HG03196 (cell line): Measurements from ENCODE around the gene ADAMTS17.

Experiments
- ATAC-seq: cut with Tn5 transposase; IDR thresholded peaks from one replicate; pipeline ENCODE4 v1.9.1; 2021; ENCODE audit not compliant: unreplicated experiment

ADAMTS17 gene

GRCh38 chr15:99962006-99962561 is 379.7 kb downstream of the ADAMTS17 start:
- ATAC-seq: no peak

GRCh38 chr15:99961011-99961441 is 380.7 kb downstream of the ADAMTS17 start:
- ATAC-seq: no peak

GRCh38 chr15:99959326-99959725 is 382.4 kb downstream of the ADAMTS17 start:
- ATAC-seq: no peak

DNA sequence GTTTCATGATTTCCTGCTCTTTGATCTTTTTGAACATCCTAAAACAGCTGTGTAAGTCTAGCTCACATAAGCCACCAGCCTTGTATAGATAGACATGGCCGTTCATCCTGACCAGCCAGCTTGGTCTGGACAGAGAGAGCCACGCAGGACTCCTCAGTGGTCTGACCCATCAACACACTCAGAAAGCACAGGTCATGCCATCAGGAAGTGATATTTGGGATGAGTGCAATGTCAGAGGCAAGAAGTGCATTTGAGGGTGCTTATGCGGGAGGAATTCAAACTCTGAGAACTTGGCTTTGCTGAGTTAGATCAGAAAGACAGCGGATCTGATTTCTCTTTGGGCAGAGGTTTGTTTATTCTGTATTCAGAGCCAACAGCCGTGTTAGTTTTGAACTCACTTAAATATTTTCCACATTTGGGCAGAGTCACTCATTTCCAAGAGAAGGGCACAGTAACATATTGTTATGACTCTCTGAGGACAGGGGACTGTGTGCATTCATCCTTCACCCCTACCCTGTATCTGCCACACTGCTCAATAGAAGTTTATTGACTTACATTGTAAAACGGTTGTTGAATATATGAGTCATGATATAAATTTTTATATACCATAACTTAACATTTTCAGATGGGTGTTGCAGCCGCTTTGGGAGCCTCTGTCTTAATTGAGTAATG is 383.2 kb downstream of the ADAMTS17 start:
- ATAC-seq: no peak

DNA sequence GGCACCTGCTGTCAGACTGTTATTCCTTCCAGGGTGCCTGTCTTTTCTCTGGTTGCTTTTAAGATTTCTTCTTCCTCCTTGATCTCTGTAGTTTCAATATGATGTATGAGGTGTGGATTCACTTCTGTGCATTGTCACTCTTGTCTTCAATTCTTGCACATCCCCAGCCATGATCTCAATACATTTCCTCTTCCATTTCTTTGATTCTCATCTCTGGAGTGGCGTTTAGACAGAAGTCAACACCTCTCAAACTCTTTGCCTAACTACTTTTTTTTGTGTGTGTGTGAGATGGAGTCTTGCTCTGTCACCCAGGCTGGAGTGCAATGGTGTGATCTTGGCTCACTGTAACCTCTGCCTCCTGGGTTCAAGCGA is 384.1 kb downstream of the ADAMTS17 start:
- no peak for ATAC-seq

DNA sequence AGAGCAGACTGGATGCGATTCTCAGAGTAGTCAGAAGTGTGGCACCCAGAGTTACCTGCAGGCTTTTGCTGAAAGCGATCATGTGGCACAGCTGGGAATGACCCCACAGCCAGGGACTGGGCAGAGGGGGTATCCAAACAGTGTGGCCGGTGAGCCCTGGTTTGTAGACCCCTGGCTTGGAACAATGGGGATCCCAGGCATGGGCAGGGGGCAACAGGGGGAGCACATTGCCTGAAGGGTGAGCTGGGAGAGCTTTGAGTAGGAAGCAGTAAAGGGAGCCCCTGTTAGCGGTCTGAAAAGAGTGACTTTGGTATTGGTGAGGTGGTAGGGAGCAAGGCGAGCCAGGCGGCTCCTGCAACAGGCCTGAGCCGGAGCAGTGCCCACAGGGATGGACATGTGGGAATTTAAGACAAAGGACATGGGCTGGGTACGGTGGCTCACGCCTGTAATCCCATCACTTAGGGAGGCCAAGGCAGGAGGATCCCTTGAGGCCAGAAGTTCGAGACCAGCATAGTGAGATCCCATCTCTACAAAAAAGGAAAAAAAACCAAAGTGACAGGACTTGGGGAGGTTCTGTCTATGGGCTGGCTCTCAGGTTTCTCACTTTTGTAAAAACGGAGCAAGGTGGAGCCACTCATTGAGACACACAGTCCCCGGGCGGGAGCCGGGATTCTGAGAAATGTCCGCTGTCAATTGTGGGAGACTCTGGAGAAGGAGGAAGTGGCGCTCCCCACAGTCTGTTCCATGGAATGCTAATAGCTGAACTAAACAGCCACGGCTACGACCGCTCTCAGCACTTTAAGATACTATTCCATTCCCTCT is 384.7 kb downstream of the ADAMTS17 start:
- no peak for ATAC-seq

GRCh38 chr15:99956022-99956775 is 385.6 kb downstream of the ADAMTS17 start:
- ATAC-seq: no peak

GRCh38 chr15:99955532-99955931 is 386.2 kb downstream of the ADAMTS17 start:
- no peak for ATAC-seq

GRCh38 chr15:99955181-99955525 is 386.6 kb downstream of the ADAMTS17 start:
- no peak for ATAC-seq

- ATAC-seq: no peak
Observed at GRCh38 chr15:99954361-99955180, 387.2 kb downstream of the ADAMTS17 start.

- ATAC-seq: no peak
Observed at GRCh38 chr15:99953886-99954285, 387.9 kb downstream of the ADAMTS17 start.

- no peak for ATAC-seq
Observed at GRCh38 chr15:99951511-99951910, 390.3 kb downstream of the ADAMTS17 start.

GRCh38 chr15:99944131-99944530 is 397.6 kb downstream of the ADAMTS17 start:
- ATAC-seq: no peak

DNA sequence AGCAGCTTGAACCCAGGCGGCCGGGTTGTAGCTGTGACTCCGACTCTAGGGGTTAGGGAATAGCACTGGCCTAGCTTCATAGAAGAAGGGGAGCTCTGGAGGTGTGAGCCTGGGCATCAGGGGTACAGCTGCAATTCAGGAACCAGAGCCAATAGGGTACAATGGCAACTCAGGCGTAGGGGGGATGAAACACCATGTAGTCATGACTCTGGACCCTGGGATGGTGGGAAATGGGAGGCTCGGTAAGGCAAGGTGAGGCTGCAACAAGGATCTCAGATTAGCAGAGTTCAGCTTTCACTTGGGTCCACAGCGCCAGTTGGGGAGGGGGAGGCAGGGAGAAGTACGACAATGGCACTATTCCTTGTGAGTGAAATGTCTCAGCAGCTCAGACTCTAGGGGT is 398.3 kb downstream of the ADAMTS17 start:
- no peak for ATAC-seq

DNA sequence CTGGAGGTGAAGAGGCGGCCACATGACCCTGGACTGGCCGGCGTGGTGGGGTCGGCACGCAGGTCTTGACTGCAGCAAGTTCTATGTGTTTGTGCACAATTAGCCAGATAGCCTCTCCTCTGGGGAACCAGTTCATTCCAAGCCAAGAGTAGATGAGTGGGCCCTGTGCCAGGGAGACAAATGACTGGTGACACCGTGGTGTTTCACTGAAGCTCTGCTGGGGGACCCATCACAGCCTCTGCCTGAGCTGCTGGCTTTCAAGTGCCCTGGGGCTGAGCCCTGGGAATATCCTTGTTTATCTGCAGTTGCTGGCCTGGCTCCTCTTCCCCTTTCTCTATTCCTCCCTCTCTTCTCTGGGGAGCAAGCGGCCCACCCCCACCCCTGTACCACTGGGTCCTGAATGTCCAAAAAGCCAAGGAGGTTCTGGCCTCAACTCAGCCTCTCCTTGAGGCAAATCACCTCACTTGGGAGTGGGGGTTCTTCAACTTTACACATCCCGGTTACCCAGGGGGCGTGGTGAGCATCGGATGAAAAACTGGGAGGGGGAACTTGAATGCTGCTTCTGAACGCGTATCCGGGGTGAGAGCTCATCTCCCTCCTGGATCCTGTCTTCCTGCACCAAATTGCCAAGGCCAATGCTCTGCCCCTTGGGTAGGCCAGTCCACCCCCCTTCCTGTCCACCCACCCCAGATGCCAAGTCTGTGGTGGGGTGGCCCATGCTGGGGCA is 408.9 kb downstream of the ADAMTS17 start:
- no peak for ATAC-seq

DNA sequence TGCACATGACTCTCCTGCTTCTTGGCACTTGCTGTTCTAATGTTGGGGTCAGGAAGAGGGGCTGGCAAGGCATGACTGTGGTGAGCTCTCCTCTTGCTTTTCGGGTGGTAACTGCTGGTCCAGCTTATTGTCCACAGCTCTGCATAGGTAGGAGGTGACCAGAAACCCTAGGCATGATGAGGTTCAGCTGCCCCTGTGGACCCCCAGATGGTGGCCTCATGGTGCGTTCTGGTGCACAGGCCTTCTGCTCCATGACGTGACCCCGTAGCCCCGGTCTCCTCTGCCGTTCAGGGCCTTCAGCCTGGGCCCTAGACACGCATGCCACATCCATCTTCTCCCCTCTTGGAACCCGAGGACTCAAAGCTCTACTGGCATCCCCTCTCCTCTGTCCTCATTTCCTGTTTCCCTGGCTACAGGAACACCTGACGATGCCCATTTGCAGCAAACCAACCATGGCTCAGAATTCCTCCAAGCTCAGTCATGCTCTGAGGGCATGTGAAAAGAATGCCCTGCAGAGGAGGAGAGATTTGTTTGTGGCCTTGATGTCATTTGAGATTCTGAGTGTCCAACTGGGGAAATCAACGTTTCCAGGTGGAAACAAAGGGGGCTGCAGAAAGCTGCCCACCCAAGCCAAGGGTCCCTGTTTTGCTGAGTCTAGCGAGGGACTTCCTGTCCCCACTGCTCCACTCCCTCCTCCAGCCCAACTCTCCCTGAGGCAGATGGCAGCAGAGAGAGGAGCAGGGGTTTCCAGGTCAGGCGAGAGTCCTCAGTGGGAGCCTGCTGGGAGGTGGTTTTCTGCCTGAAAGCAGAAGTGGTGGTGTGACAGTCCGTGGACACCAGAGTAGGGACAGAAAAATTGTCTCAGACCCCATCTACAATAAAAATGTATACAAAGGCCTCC is 409.8 kb downstream of the ADAMTS17 start:
- ATAC-seq: no peak

DNA sequence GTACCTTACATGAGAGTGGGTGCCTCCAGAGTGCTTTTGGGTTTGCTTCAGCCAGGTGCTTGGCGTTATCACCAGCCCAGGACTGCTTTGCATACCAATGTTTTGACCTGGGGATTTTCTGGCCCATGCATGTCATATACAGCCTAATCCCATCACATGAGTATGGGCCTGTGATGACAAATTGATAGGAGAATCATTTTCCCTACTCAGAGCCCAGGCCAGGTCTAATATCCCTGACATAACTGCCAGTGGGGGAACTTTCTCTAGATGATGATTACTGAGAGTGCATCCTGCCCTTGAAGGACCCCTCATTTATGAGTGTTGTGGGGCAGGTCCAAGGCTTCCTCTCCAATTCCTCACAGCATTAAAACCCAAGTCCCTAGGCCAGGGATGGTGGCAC is 411.1 kb downstream of the ADAMTS17 start:
- no peak for ATAC-seq

- ATAC-seq: no peak
Observed at GRCh38 chr15:99929266-99929665, 412.5 kb downstream of the ADAMTS17 start.

GRCh38 chr15:99928429-99928981 is 413.3 kb downstream of the ADAMTS17 start:
- peak; percentile 94 for ATAC-seq
